GM19455 (cell line): ENCODE data around the gene UGT1A4.

Source experiments
- ATAC-seq: cut with Tn5 transposase; IDR thresholded peaks from one replicate; pipeline ENCODE4 v1.9.1; 2021; ENCODE audit not compliant: unreplicated experiment

Gene UGT1A4

DNA sequence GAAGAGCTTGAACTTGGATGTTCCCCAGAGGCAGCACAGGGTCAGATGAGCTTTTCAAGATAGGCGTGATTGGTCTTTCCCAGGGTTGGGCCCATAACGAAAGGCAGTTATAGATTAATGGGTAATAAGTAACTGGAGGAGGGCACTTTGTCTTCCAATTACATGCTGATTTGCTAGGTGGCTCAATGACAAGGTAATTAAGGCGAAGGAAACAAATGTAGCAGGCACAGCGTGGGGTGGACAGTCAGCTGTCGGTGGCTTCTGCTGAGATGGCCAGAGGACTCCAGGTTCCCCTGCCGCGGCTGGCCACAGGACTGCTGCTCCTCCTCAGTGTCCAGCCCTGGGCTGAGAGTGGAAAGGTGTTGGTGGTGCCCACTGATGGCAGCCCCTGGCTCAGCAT is at the start of gene UGT1A4:
Gene UGT1A4 (plus strand): TSS at position 185 of the 400 bp plus-strand sequence. CDS start 85 bp downstream, at position 270.
- no peak for ATAC-seq

DNA sequence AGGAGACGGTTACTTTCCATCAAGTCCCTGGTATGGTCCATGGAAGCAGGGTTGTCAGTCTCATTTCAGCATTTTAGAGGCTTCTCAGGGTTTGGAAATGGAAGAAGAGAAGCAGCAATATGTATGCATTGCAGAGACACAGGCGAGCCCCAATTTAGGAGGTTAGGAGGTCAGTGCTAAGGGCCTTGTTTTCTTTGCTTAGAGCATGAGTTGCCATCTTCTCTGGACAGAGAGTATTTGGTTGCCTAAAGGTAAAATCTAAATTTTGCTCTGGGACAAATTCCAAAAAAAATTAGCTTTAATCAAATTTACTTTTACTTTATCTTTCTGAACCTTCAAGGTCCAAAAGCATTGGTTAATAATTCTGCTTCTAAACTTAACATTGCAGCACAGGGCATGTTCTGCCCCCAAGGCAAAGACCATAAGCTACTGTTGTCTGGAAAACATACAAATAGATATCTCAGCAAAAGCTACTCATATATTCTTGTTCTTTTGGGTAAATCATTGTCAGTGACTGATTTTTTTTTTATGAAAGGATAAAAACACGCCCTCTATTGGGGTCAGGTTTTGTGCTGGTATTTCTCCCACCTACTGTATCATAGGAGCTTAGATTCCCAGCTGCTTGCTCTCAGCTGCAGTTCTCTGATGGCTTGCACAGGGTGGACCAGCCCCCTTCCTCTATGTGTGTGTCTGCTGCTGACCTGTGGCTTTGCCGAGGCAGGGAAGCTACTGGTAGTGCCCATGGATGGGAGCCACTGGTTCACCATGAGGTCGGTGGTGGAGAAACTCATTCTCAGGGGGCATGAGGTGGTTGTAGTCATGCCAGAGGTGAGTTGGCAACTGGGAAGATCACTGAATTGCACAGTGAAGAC is 47.0 kb upstream of the UGT1A4 start, which contains the start of gene UGT1A9:
Gene UGT1A9 (plus strand): TSS at position 609 of the 872 bp plus-strand sequence. CDS start 37 bp downstream, at position 646.
- no peak for ATAC-seq

DNA sequence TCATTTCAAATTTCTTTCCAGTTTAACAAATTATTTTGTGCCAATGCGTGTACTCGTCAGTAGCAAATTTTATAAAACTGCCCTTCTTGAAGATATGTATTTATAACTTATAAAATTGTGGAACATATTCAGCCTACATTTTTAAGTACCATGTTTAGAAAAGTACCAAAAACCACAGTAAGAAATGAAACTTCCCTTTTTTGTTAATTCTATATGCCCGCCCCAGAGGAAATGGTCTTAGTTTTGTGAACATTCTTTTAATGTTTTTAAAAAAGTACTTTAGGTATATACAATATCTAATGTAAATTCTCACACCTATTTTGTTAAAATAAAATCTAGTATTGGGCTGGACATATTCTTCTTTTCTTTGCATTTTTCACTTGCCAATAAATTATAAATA is 45.6 kb upstream of the UGT1A4 start:
- ATAC-seq: no peak

DNA sequence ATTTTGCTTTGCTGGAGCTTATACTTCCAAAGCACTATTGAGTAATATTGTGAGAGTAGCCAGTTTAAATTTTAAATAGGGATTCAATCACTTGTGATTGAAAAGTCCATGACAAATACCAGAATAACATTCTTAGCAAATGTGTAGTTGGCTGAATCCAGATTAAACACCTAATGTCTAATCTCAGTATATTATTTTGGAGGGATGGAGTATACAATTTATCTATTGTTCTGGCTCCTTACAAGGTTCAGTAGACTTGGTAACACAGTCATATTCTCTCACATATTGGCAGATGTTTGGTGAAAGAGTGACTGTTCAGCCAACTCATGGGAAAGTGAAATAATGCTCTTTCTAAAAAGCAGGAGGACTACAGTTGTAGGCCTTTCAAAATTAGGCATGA is 44.6 kb upstream of the UGT1A4 start:
- ATAC-seq: no peak

DNA sequence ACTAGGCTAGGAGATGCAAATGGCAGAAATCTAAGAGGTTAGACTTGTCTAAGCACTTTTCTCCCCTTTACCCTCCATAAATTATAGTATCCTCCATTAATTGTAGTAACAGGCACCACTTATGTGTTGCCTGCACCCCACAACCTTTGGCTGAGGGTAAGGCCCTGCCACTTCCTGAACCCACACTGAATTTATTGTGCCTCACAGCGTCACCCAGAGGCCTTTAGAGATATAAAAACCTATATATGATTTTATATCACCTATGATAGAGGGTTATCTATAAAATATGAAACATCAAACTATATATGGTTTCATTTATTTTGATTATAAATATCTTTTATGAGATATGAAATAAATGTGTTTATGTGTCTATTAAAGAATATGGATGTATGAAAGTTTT is 44.2 kb upstream of the UGT1A4 start:
- no peak for ATAC-seq

DNA sequence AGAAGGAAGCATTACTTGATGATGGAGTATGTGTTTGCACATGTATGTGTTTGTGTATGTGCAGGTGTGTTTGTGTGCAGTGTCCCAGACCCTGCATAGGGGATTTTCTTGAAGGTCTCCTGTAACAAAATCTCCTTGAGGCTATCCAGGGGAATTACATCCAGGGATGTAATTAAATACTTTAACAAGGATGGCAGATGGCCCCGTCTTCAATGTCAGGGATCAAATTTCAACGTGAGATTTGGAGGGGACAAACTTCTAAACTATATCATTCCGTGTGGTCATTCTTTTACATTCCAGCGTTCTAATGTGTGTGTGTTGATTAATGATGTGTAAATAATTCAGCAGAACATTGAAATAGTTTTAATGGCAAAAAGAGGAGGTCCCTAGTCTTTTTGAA is 43.5 kb upstream of the UGT1A4 start:
- no peak for ATAC-seq

DNA sequence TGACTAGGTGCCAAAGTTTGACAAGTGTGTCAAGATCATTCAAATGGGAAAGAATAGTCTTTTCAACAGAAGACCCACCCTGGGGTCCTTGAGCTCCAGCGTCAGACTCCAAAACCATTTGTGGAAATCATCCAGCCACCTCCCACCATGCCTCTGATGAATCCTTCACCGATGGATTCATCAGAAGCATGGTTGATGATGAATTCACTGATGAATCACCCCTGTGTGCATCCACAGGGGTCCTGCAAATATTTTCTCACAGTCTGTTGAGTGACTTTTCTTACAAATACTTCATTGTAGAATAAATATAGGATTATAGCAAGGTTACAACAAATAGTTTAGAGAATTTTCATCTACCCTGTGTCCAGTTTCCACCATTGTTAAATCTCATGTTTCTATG is 42.5 kb upstream of the UGT1A4 start:
- ATAC-seq: no peak

DNA sequence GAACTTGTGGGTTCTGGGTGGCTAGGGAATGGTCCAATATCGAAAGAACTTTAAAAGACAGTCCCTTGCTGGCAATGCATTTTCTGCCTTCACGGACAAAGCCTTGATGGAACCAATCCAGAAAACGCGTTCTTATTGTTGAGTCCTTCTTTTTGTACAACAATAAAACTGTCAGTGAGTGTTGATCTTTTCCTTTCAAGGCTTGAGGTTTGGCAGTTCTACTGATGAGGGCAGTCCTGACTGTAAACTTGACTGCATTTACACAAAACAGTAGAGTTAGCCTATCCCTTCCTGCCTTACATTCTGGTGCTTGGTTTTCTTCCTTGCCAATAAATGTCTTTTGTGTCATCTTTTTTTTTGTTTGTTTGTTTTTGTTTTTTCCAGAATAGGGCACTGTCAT is 39.3 kb upstream of the UGT1A4 start:
- no peak for ATAC-seq

DNA sequence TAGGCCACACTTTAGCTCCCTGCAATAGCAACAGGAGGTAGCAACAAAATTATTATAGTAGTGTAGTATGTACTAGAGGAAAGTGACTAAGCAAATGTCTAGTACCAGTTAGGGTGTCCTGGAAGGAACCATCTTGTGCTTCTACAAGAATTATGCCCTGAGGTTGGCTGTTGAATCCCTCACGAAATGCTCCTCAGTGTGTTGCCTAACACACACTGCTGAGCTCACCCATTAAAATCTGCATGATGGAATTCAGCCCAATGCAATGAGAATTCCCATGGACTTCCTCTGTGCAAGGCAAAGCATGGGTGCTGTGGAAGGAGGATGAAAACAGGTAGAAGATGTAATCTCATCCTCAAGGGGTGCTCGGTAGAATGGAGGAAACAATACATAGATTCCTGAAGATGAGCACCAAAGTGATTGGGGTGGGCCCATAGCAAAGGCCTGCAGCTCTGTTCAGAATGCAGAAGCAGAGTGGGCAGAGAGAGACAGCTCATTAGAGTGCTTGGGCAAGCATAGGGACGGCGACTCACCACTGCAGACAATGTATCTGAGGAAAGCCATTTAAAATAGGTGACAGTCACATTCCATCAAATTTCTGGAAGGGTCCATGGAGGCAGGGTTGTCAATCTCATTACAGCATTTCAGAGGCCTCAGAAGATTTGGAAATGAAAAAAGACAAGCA is 38.0 kb upstream of the UGT1A4 start:
- no peak for ATAC-seq

DNA sequence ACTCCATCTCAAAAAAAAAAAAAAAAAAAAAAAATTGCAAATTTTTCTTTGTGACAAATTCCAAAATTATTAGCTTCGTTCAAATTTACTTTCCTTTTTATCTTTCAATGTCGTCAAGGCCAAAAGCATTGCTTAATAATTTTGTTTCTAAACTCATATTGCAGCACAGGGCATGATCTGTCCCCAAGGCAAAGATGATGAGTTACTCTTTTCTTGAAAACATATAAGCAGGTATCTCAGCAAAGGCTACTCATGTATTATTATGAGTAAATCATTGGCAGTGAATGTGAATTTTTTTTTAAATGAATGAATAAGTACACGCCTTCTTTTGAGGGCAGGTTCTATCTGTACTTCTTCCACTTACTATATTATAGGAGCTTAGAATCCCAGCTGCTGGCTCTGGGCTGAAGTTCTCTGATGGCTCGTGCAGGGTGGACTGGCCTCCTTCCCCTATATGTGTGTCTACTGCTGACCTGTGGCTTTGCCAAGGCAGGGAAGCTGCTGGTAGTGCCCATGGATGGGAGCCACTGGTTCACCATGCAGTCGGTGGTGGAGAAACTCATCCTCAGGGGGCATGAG is 36.9 kb upstream of the UGT1A4 start, which contains the start of gene UGT1A7:
Gene UGT1A7 (plus strand): TSS at position 381 of the 579 bp plus-strand sequence. CDS start 37 bp downstream, at position 418.
- ATAC-seq: no peak

DNA sequence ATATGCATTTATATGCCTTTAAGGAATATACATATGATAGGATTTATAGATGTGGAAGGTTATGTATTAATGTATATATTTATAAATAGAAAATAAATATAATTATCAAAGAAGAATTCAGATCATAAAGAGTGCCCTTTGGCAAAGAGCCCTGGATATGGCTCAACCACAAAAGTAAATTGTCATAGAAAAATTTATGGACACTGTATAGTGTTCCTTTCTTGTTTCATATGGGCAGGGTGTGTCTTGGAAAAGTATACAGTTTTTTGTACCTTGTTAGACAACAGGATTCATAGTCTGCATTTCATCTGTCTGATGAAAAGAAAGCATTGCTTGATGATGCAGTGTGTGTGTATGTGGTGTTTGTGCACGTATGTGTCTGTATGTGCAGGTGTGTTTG is 33.9 kb upstream of the UGT1A4 start:
- ATAC-seq: no peak

DNA sequence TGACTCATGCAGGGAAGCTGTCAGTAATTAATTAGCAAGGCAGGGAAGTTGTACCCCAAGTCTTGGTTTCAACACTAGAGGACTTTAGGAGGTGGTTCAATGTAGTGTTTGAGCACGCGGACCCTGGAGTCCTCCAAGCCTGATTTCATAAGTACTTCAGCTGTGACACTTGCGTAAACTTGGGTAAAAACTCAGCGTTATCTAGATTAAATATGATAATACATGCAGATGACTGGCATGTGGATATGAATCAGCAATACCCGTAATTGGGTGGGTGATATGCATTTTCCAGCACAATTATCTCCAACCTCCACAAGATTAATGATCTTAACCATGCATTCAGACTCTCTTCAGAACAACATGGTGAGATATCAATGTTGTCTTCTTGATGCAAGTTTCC is 31.6 kb upstream of the UGT1A4 start:
- ATAC-seq: no peak

DNA sequence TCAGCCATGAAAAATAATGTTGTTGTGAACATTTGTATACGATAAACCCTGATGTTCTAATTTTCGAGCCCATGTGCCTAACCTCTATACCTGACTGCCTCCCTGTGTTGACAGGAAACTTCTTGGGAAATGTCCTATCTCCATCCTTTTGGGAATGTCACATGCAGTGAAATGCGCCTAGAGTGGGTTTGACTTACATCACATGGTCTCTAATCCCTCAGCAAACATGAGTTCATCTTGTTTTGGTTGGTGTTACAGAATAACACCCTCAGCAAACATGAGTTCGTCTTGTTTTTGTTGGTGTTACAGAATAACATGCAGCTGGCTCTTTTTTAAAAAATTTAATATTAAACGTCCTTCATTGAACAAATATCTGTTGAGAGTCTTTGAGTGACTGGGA is 30.2 kb upstream of the UGT1A4 start:
- ATAC-seq: no peak

DNA sequence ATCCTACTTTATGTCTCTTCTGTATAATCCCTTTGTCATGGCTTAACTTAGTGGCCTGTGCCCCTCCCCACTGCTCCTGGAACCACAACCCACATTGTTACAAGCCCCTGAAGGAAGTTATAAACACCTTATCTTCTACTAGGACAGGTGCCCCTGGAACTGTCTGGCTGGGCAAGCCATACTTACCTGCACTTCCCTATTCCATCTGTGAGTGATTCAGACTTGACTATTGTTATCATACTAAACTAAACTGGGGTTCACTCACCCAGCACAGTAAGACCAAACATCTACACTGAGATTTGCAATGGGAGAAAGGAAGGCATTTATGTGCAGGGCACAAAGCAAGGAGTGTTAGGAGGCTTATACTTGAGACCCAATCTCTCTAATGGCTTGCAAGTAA is 29.5 kb upstream of the UGT1A4 start:
- no peak for ATAC-seq

DNA sequence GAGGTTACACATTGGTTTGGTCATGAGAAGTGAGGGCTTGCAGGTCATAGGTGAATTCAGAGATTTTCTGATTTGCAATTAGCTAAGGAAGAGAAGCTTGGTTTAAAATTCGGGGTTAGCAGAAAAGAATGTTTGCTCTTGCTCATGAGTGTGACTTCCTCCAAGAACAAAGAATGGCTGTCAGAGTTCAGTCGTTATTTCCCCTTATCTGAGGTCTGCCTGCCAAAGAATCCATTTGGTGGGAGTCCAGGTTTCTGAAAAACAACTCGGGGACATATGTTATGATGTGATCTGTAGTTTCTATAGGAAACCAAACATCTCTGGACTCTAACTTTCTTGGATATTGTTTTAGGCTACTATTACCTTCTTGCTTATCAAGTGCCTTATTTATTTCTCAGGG is 29.0 kb upstream of the UGT1A4 start:
- no peak for ATAC-seq

DNA sequence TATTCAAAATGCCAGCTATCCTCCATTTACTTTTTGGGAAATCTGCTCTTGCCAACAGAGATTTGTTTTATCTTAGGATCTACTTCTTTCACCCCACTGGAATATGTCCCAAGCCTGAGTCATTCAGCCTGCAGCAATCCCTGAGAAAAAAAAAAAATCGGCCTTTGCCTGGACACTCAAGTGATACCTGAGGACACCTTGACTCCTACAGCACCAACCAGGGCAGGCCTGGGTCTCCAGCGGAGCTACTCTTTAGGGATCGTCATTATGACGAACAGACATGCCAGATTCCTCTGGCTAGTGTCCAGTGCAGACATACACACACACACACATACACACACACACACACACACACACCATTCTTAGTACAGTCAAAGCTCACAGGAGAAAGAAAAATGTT is 28.1 kb upstream of the UGT1A4 start:
- ATAC-seq: no peak

DNA sequence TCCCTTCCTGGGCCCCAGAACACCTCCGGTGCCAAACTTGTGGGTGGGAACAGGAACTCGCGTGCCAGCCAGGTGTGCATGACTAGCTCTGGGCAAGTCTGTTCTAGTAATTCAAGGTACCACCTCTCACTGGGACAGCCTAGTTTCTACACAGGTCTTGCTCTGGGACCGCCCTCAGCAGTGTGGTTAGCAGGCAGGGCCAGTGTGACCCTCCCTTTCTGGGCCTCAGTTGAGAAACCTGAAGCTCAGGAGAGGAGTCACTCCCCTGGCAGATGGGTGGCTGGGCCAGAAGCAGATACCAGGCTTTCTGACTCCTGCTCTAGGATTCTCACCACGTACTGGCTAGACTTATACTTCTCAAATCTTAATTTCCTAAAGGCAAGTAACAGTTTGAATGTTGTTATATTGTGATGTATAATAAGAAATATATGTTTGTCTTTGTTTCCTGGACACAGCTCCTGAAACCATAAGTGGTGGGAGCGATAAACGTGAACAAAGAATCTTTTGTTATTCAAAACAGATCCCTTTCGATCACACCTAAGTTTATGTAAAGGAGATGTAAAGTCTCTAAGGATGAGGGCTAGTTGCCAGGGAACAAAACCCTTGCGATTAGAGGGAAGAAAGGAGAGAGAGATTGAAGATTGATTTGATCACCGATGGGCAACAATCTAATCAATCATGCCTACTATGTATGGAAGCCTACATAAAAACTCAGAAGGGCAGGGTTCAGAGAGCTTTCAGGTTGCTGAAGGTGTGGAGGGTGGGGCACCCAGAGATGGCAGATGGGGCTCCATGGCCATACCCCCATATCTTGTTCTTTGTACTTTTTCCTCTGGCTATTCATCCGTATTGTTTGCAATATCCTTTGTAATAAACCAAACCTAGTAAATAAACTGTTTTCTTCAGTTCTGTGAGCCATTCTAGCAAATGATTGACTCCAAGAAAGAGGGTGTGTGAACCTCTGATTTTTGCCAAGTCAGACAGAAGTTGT is 26.8 kb upstream of the UGT1A4 start:
- no peak for ATAC-seq

DNA sequence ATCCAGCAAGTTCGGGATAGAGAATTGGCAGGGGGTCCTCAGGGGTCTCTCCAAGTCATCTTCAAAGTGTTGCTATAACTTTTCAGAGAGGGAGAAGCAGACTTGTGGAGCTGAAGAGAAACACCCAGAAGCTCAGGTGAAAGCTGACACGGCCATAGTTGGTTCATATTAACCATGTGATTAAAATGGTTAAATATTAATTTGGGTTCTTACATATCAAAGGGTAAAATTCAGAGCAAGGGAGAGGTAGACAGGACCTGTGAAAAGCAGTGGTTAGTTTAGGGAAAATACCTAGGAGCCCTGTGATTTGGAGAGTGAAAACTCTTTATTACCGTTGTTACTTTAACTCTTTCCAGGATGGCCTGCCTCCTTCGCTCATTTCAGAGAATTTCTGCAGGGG is 25.9 kb upstream of the UGT1A4 start, which contains the start of gene UGT1A6:
Gene UGT1A6 (plus strand): TSS at position 243 of the 400 bp plus-strand sequence. CDS start 115 bp downstream, at position 358.
- no peak for ATAC-seq

DNA sequence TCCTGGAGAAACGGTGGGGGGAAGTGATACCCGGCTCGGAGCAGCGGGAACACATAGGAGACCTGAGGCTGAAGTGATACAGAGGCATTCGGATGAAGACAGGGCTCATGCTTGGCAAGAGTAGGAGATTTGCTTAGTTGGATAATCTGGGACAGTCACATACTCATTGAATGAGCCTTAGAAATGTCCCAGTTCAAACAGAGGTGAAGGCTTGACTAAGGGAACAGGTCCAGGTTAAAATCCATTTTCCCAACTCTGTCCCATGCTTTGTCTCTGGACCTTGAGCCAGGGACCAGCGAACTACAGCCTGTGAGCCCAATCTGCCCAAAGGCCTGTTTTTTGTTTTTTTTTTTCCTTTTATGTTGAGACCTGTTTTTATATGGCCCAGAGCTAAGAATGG is 24.6 kb upstream of the UGT1A4 start:
- ATAC-seq: no peak

DNA sequence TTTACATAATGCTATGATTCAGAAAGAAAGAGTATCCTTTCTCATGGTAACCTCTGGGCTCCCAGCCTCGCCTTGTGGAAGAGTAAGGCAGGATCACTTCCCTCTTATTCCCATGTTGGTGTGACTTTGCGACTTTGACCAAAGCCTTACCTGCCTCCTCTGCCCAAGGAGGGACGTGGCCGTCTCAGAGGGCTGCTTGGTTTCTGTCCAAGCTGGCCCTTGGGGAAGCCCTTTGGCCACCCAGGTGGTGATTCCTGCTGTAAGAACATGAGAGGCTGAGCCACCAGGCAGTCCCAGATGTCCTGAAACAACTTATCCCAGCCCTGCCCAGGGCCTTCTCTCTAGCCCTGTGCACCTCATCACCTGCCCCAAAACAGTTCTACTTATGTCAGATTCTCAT is 19.8 kb upstream of the UGT1A4 start:
- no peak for ATAC-seq
